ENCODE data around the gene RBM12. TPM values are rescaled to one million over a fixed set of nuclear protein-coding genes. Genes with fewer than 3 reads are reported as not detected.

Gene RBM12
- total and polyA plus RNA-seq, 8 donors: 69.5 to 103 (median 85.5) TPM

DNA sequence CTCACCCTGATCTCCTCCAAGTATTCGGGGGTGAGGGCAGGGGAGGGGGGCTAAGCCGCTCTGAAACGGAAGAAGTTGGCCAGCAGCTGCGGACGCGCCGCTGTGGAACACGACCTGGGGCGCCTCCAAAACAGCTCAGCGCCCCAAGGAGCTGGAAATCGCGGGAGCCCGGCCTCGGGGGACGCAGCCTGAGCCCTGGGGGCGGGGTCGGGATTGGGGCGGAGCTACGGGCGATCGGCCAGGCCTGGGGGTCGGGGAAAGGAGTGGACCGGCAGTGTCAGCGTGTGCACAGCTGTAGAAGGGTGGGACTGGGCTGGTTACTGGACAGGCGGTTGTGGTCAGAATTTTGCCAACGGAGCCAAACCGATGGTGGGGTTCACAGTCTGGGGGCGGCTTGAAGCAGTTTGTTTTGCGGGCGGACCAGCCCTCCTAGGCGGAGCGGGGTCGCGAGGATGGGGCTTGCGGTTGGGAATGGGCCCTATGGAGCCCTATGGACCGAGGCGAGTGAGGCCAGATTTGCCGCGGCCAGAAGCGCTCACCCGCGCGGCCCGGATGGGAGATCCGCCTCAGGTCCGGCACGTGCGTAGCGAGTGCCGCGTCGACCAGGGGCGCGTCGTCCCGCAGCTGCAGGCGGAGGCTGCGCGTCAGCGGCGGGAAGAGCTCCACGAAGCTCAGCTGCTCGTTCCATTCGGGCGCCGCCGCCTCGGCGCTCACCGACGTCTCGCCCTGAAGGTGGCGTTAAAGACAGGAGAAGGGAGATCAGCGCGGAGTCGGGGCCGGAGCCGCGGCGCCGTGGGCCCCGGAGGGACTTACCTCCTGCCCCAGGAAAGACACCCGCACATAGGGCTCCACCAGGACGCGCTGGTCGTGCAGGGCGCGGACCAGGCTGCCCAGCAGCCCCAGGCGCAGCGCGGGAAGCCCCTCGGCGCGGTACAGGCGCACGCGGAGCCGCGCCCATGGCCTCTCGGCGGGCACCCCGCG is 63.4 kb downstream of the RBM12 start:
- no peaks in the 10 kb centered on the region for H3K36me3 ChIP-seq
- ATAC-seq: peak; percentile 87
- no peaks in the 10 kb centered on the region for H3K9me3 ChIP-seq
- H3K4me1 ChIP-seq: peaks cover 10 to 20% of the 10 kb centered on the region in 2 donors
- H3K27me3 ChIP-seq: peaks cover 10 to 33% of the 10 kb centered on the region in 2 donors
- peak; percentile 72 to 95 (median 85) for DNase-seq
- peak overlapping the region; percentile 13 to 37 for H3K4me3 ChIP-seq
- no peak overlapping the region for H3K27ac ChIP-seq
- intact Hi-C loops (cut with DNase I): no loop called here
- TF ChIP-seq, protein P1, sequence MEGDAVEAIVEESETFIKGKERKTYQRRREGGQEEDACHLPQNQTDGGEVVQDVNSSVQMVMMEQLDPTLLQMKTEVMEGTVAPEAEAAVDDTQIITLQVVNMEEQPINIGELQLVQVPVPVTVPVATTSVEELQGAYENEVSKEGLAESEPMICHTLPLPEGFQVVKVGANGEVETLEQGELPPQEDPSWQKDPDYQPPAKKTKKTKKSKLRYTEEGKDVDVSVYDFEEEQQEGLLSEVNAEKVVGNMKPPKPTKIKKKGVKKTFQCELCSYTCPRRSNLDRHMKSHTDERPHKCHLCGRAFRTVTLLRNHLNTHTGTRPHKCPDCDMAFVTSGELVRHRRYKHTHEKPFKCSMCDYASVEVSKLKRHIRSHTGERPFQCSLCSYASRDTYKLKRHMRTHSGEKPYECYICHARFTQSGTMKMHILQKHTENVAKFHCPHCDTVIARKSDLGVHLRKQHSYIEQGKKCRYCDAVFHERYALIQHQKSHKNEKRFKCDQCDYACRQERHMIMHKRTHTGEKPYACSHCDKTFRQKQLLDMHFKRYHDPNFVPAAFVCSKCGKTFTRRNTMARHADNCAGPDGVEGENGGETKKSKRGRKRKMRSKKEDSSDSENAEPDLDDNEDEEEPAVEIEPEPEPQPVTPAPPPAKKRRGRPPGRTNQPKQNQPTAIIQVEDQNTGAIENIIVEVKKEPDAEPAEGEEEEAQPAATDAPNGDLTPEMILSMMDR (IDR thresholded peaks at IDR 0.05): peak; percentile 30 to 47

DNA sequence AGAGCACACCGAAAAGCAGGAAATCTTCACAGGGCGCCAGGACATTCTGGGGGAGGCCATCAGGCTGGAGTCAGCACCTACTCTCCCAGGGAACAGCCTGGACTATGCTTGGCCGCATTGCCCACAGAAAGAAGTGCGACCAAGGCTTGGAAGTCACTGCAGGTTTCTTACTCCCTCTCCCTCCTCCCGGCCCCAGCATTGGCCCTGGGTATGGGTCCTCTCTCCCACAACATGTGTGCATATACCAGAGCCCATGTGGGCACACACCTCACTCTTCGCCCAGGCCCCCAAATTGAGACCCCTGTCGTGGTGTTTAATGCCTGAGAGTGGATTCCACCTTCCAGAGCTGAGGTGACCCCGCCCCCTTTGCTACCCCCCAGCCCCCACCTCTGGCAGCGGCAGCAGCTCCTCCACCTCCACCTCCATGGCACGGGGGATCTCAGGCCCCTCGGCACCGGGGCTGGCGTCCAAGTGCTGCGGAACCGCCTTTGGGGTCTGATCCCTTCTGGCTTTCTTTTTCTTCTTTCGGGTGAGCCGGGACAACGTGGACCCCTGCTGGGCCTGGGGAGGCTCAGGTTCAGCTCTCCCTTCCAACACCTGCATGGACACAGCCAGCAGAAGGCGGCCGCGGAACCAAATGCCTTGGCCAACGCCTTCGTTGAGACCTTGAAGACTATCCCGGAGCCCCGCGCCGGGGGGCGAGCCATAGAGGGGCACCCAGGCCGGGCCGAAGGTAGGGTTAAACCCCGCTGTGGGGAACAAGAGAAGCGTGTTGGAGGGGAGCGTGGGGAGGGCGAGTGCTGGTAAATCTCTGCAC is 64.3 kb downstream of the RBM12 start:
- peak overlapping the region; percentile 13 to 37 for H3K4me3 ChIP-seq
- TF ChIP-seq, protein P1 (IDR thresholded peaks at IDR 0.05): no peak
- H3K27me3 ChIP-seq: peaks cover 10 to 33% of the 10 kb centered on the region in 2 donors
- ATAC-seq (no peak), DNase-seq (no peak)
- peaks cover 10 to 20% of the 10 kb centered on the region in 2 donors for H3K4me1 ChIP-seq
- intact Hi-C loops (cut with DNase I): no loop called here
- no peaks in the 10 kb centered on the region for H3K9me3 ChIP-seq
- no peak overlapping the region for H3K27ac ChIP-seq
- no peaks in the 10 kb centered on the region for H3K36me3 ChIP-seq

DNA sequence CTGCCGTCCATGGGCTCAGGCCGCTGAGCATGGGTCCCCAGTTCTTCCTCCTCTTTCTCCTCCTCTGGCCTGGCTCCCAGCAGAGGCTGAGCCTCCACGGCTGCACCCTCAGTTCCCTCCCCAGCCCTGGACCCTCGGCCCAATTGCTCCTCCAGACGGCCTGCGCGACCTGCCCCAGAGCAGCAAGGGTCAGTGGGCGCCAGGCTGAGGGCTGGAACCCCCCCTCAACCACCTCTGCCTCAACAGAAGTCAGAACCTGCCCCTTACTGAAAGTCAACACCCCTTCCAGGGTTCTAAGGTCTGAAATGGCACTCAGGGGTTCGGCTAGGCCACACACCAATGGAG is 65.0 kb downstream of the RBM12 start:
- Histone ChIP-seq H3K4me1 (peaks cover 10 to 20% of the 10 kb centered on the region in 2 donors), H3K27ac (no peak overlapping the region), H3K27me3 (peaks cover 10 to 33% of the 10 kb centered on the region in 2 donors), H3K4me3 (no peak overlapping the region), H3K36me3 (no peaks in the 10 kb centered on the region), H3K9me3 (no peaks in the 10 kb centered on the region)
- ATAC-seq (no peak), DNase-seq (peak in 1 of 4 donors; percentile 4)
- TF ChIP-seq, protein P1 (IDR thresholded peaks at IDR 0.05): no peak
- intact Hi-C loops (cut with DNase I): no loop called here

Other genes with a start within 250 kb of the RBM12 start
- under 1 TPM; 0.52 to 0.99 TPM for gene GDF5, start 226.7 kb downstream of the RBM12 start, total RNA-seq
- gene GDF5, start 226.7 kb downstream of the RBM12 start, polyA plus RNA-seq (ENCODE audit: insufficient read length in 6 of 6): 1 to 10 TPM in 1 of 6 donors, under 1 TPM in 5; 0.47 to 1.0 (median 0.86) TPM
- gene CEP250, start 209.3 kb downstream of the RBM12 start, total RNA-seq: 10 to 100 TPM; 23.4 to 27.2 TPM
- gene CEP250, start 209.3 kb downstream of the RBM12 start, polyA plus RNA-seq (ENCODE audit: insufficient read length in 6 of 6): 10 to 100 TPM; 65.7 to 80.0 (median 71.6) TPM
- gene C20orf173, start 135.2 kb downstream of the RBM12 start, total RNA-seq: not detected
- gene C20orf173, start 135.2 kb downstream of the RBM12 start, polyA plus RNA-seq (ENCODE audit: insufficient read length in 6 of 6): not detected
- 100 to 1,000 TPM; 197 to 225 TPM for gene ERGIC3, start 122.8 kb downstream of the RBM12 start, total RNA-seq
- 100 to 1,000 TPM; 356 to 390 (median 370) TPM for gene ERGIC3, start 122.8 kb downstream of the RBM12 start, polyA plus RNA-seq (ENCODE audit: insufficient read length in 6 of 6)
- 1 to 10 TPM; 3.1 to 3.5 TPM for gene SPAG4, start 49.1 kb downstream of the RBM12 start, total RNA-seq
- gene SPAG4, start 49.1 kb downstream of the RBM12 start, polyA plus RNA-seq (ENCODE audit: insufficient read length in 6 of 6): 1 to 10 TPM; 1.5 to 2.9 (median 2.2) TPM
- gene CPNE1, start within 50 bp of the RBM12 start, total RNA-seq: 100 to 1,000 TPM; 149 to 185 TPM
- gene CPNE1, start within 50 bp of the RBM12 start, polyA plus RNA-seq (ENCODE audit: insufficient read length in 6 of 6): 100 to 1,000 TPM; 177 to 272 (median 215) TPM
- gene NFS1, start 34.5 kb upstream of the RBM12 start, total RNA-seq: 10 to 100 TPM; 25.5 to 32.5 TPM
- gene NFS1, start 34.5 kb upstream of the RBM12 start, polyA plus RNA-seq (ENCODE audit: insufficient read length in 6 of 6): 10 to 100 TPM; 18.5 to 20.8 (median 19.8) TPM
- 100 to 1,000 TPM; 107 to 126 TPM for gene ROMO1, start 34.5 kb upstream of the RBM12 start, total RNA-seq
- gene ROMO1, start 34.5 kb upstream of the RBM12 start, polyA plus RNA-seq (ENCODE audit: insufficient read length in 6 of 6): 10 to 100 TPM; 49.6 to 90.5 (median 60.2) TPM
- 100 to 1,000 TPM; 242 to 270 TPM for gene RBM39, start 77.4 kb upstream of the RBM12 start, total RNA-seq
- gene RBM39, start 77.4 kb upstream of the RBM12 start, polyA plus RNA-seq (ENCODE audit: insufficient read length in 6 of 6): 100 to 1,000 TPM; 632 to 744 (median 696) TPM
- gene PHF20, start 107.1 kb upstream of the RBM12 start, total RNA-seq: 10 to 100 TPM; 31.1 to 41.2 TPM
- 10 to 100 TPM; 36.8 to 43.4 (median 40.3) TPM for gene PHF20, start 107.1 kb upstream of the RBM12 start, polyA plus RNA-seq (ENCODE audit: insufficient read length in 6 of 6)

Data from left lung (tissue), 10 donors.